A204.1 (cell line): ENCODE data around the gene ELAC2.

Source experiments
- FAIRE-seq: peaks from 2 replicates; lab custom pipeline; 2012; peaks lifted over from hg19 to GRCh38; lab: Jason Lieb, UNC

The ELAC2 gene

GRCh38 chr17:13017655-13018459 lies at the start of gene ELAC2:
ELAC2 (minus strand) TSS chr17:13018027; CDS start chr17:13017947, 80 bp downstream.
- peak; percentile 99 for FAIRE-seq

- no peak for FAIRE-seq
Measured at GRCh38 chr17:13065032-13065431, 47.2 kb upstream of the ELAC2 start.

- no peak for FAIRE-seq
Measured at GRCh38 chr17:13055131-13055530, 37.3 kb upstream of the ELAC2 start.

- no peak for FAIRE-seq
Measured at GRCh38 chr17:13054666-13055065, 36.8 kb upstream of the ELAC2 start.

GRCh38 chr17:13051915-13052314 lies 34.1 kb upstream of the ELAC2 start:
- FAIRE-seq = no peak

- no peak for FAIRE-seq
Measured at GRCh38 chr17:13047011-13047606, 29.3 kb upstream of the ELAC2 start.

- FAIRE-seq = no peak
Measured at GRCh38 chr17:13046361-13046760, 28.5 kb upstream of the ELAC2 start.

- no peak for FAIRE-seq
Measured at GRCh38 chr17:13044572-13045065, 26.8 kb upstream of the ELAC2 start.

GRCh38 chr17:13038931-13039665 lies 21.3 kb upstream of the ELAC2 start:
- no peak for FAIRE-seq

- FAIRE-seq = no peak
Measured at GRCh38 chr17:13036751-13037150, 18.9 kb upstream of the ELAC2 start.

- FAIRE-seq = no peak
Measured at GRCh38 chr17:13035420-13035819, 17.6 kb upstream of the ELAC2 start.

GRCh38 chr17:13031718-13032350 lies 14.0 kb upstream of the ELAC2 start:
- FAIRE-seq = peak; percentile 47

- peak; percentile 92 for FAIRE-seq
Measured at GRCh38 chr17:13030459-13031300, 12.9 kb upstream of the ELAC2 start.

- FAIRE-seq = no peak
Measured at GRCh38 chr17:13030056-13030455, 12.2 kb upstream of the ELAC2 start.

GRCh38 chr17:13029340-13029739 lies 11.5 kb upstream of the ELAC2 start:
- FAIRE-seq = no peak

GRCh38 chr17:13027246-13027645 lies 9.4 kb upstream of the ELAC2 start:
- FAIRE-seq = no peak

GRCh38 chr17:13025687-13026086 lies 7.9 kb upstream of the ELAC2 start:
- no peak for FAIRE-seq

GRCh38 chr17:13025258-13025627 lies 7.4 kb upstream of the ELAC2 start:
- no peak for FAIRE-seq

- no peak for FAIRE-seq
Measured at GRCh38 chr17:13024526-13025257, 6.9 kb upstream of the ELAC2 start.

- no peak for FAIRE-seq
Measured at GRCh38 chr17:13024016-13024415, 6.2 kb upstream of the ELAC2 start.
